NCI-H510A (cell line): ENCODE data around the gene RPS5.
"Not testable (repeated sequence)": the region's sequence is repeated elsewhere in the genome, so short reads cannot be mapped to it uniquely, and the experiment has no call there.

Experiments used
- DNase-seq: peaks from one replicate; lab custom pipeline; 2025; lab: John Stamatoyannopoulos, UW

The RPS5 gene

GRCh38 chr19:58386576-58387337, at the start of gene RPS5:
RPS5 (plus strand) TSS chr19:58387269; CDS start chr19:58388138, 869 bp downstream.
- peak; percentile 92 for DNase-seq

GRCh38 chr19:58338336-58338735, 48.7 kb upstream of the RPS5 start:
- no peak for DNase-seq

GRCh38 chr19:58338825-58339558, 48.1 kb upstream of the RPS5 start:
- no peak for DNase-seq

- no peak for DNase-seq
Measured at GRCh38 chr19:58345558-58345957, 41.5 kb upstream of the RPS5 start.

GRCh38 chr19:58346961-58347929, 39.8 kb upstream of the RPS5 start:
- peak; percentile 63 for DNase-seq

GRCh38 chr19:58348080-58348479, 39.0 kb upstream of the RPS5 start:
- DNase-seq: not testable (repeated sequence)

GRCh38 chr19:58349590-58349989, 37.5 kb upstream of the RPS5 start:
- no peak for DNase-seq

- DNase-seq: no peak
Measured at GRCh38 chr19:58350001-58350861, 36.8 kb upstream of the RPS5 start.

GRCh38 chr19:58350871-58351557, 36.1 kb upstream of the RPS5 start:
- DNase-seq: no peak

GRCh38 chr19:58351558-58351878, 35.6 kb upstream of the RPS5 start:
- no peak for DNase-seq

GRCh38 chr19:58351990-58352755, 34.9 kb upstream of the RPS5 start:
- DNase-seq: no peak

- no peak for DNase-seq
Measured at GRCh38 chr19:58352760-58353671, 34.1 kb upstream of the RPS5 start, which contains the start of gene A1BG. A1BG (minus strand) TSS chr19:58353492; CDS start chr19:58353437, 55 bp downstream.

- no peak for DNase-seq
Measured at GRCh38 chr19:58353717-58354477, 33.2 kb upstream of the RPS5 start.

GRCh38 chr19:58354478-58355030, 32.5 kb upstream of the RPS5 start:
- DNase-seq: no peak

GRCh38 chr19:58355215-58355796, 31.8 kb upstream of the RPS5 start:
- no peak for DNase-seq

- DNase-seq: no peak
Measured at GRCh38 chr19:58355908-58356765, 30.9 kb upstream of the RPS5 start.
